HG02623 (cell line): ENCODE data around the gene THEM4.
"Not testable (repeated sequence)": the region's sequence is repeated elsewhere in the genome, so short reads cannot be mapped to it uniquely, and the experiment has no call there.

Source experiments
- ATAC-seq: cut with Tn5 transposase; IDR thresholded peaks from one replicate; pipeline ENCODE4 v1.9.1; 2021; ENCODE audit warnings: moderate library complexity; ENCODE audit not compliant: unreplicated experiment

Gene THEM4

GRCh38 chr1:151860504-151861187 is 48.7 kb downstream of the THEM4 start:
- no peak for ATAC-seq

DNA sequence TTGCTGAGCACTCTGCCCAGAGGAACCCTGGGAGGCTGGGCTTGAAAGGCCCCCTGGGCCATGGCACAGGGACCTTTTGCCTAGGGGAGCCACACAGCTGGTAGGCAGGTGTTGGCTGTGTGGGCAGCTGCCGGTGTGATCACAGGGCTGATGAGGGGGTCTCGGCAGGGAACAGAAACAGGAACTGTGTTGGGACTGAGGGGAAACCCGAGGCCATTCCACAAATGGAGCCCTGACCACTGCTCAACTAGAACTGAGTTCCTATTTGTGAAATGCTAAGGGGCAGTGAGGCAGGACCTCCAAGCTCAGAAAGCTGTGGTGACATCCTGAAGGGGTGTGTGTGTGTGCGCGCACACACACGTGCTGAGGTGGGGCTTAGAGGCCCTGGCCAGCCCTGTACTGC is 49.4 kb downstream of the THEM4 start:
- no peak for ATAC-seq

- no peak for ATAC-seq
Observed at GRCh38 chr1:151858886-151859665, 50.2 kb downstream of the THEM4 start.

- no peak for ATAC-seq
Observed at GRCh38 chr1:151858030-151858746, 51.1 kb downstream of the THEM4 start.

DNA sequence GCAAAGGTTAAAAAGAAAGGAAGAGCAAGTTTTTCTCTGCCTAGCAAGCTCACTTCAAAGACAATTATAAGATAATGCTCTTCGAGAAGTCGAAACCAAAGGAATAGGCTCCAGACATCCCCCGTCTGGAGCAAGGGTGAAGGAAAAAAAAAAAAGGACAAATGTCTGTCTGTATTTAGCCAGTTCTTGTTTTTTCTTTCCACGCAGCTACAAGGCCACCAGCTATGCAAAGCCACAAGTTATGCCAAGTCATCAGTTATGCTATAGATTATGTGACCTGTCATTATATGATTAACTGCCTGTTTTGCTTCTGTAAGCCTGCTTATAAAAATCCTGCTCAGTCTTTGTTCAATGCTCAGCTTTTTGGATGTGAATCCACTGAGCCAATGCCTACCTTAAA is 53.4 kb downstream of the THEM4 start:
- ATAC-seq: no peak

- not testable (repeated sequence) for ATAC-seq
Observed at GRCh38 chr1:151855516-151855915, 53.8 kb downstream of the THEM4 start.

GRCh38 chr1:151854658-151855057 is 54.7 kb downstream of the THEM4 start:
- ATAC-seq: no peak

DNA sequence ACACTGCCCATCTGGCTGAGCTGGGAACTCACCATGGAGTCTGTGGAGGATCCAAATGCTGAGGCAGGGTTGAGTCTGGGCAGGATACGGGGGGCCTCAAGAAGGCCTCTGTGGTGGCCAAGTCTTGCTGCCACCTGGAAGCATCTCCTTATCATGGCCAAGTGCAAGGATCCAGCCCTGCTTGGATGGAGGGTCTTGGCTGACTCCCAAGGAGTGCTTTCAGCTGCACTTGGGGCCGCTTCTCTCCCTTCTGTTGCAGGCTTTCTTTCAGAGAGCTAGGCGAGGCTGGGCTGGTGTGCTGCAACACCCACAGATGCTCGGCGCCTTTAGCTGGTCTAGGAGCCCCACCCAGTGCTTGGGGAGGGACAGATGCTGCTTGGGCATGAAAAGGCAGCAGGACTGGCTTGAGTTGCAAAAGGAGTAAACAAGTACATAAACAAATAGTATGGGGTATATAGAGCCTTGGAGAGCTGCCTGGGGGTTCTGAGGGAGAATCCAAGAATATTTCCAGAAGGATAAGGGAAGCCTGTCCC is 55.8 kb downstream of the THEM4 start, which contains the start of gene THEM5:
Gene THEM5 (minus strand): TSS at position 302 of the 533 bp plus-strand sequence. CDS start 147 bp downstream, at position 155.
- ATAC-seq: no peak

DNA sequence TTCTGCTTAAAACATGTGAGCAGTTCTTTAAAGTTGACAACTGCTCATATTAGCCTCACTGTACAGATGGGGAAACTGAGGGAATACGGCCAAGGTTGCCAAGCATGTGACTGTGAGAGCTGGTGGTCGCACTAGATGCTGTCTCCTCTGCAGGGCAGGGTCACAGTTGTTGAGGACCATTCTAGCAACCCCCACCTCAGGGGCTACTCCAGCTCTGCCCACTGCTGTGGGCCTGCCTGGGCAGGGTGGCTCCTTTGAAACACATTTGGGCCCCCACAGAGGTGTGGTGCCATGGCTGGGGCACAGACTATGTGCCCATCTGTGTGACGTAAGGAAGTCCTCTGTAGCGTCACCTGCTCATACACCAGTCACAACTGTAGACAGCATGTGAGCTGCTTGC is 56.6 kb downstream of the THEM4 start:
- no peak for ATAC-seq

GRCh38 chr1:151851886-151852285 is 57.4 kb downstream of the THEM4 start:
- ATAC-seq: no peak

DNA sequence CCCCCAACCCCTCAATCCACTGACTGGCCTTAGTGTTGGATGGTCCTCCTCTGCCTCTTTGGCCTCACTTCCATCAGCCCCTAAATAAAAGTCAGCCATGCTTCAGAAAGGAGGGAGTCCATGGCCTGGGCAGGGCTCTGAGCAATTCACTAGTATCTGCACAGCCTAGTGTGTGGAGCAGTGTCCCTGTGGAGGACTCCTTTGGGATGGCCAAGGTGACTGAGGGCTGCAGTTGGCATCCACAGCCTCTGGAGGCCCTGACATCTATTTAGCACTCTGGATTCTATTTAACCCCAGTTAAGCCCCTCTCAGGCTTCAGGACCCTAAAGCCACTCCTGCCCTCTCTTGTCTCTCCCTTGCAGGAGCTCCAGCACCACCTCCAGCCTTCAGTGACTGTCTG is 59.4 kb downstream of the THEM4 start:
- no peak for ATAC-seq

- ATAC-seq: no peak
Observed at GRCh38 chr1:151849126-151849525, 60.2 kb downstream of the THEM4 start.

GRCh38 chr1:151847867-151848596 is 61.3 kb downstream of the THEM4 start:
- ATAC-seq: no peak

- no peak for ATAC-seq
Observed at GRCh38 chr1:151846686-151847237, 62.5 kb downstream of the THEM4 start.

DNA sequence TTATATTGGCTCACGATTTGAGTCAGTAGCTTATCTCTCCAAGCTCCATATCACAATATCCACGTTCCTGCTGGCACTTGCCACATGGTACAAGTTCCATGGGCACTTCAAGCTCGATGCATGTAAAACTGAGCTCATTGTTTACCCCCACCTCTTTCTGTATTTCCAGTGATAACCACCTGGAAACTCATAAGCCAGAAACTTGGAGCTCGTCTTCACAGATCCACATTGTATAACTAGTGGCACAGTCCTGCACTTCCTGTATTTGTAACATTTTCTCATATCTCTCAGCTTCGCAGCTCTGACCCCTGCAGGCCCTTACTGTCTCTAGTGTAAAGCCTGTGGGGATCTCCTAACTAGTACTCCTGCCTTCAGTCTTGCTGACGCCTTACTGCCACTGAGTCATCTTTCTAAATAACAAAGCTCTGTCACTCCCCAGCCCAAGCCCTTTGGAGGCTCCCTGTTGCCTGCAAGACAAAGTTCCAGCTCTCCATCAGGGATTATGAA is 63.2 kb downstream of the THEM4 start:
- ATAC-seq: no peak

DNA sequence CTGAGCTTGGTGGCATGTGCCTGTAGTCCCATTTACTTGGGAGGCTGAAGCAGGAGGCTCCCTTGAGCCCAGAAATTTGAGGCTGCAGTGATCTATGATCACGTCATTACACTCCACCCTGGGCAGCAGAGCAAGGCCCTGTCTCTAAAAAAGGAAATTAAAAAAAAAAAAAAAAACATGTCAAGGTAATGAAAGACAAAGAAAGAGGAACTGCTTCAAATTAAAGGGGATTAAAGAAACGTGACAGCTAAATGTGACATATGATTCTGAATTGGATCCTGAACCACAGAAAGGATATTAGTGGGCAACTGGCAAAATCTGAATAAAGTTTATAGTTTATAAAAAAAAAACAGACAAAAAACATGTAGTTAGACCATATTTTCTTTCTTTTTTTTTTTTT is 65.9 kb downstream of the THEM4 start:
- ATAC-seq: no peak

DNA sequence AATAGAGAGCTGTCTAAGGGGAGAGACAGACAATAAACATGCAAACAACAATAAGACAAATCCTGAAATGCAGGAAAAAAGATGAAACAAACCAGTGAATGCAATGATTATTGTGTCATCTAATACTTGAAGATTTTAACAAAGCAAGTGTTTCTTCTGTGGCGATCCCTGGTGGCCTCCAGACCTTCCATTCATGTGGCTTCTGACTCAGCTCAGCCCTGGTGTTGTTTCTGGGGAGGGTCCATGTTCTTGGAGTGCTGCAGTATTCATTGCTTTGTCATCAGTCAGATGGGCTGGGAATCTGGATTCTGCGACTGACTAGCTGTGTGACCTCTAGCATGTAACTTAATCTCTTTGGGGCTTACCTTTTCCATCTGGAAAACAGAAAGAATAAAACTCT is 68.2 kb downstream of the THEM4 start:
- ATAC-seq: no peak

- no peak for ATAC-seq
Observed at GRCh38 chr1:151840421-151840820, 68.9 kb downstream of the THEM4 start.

DNA sequence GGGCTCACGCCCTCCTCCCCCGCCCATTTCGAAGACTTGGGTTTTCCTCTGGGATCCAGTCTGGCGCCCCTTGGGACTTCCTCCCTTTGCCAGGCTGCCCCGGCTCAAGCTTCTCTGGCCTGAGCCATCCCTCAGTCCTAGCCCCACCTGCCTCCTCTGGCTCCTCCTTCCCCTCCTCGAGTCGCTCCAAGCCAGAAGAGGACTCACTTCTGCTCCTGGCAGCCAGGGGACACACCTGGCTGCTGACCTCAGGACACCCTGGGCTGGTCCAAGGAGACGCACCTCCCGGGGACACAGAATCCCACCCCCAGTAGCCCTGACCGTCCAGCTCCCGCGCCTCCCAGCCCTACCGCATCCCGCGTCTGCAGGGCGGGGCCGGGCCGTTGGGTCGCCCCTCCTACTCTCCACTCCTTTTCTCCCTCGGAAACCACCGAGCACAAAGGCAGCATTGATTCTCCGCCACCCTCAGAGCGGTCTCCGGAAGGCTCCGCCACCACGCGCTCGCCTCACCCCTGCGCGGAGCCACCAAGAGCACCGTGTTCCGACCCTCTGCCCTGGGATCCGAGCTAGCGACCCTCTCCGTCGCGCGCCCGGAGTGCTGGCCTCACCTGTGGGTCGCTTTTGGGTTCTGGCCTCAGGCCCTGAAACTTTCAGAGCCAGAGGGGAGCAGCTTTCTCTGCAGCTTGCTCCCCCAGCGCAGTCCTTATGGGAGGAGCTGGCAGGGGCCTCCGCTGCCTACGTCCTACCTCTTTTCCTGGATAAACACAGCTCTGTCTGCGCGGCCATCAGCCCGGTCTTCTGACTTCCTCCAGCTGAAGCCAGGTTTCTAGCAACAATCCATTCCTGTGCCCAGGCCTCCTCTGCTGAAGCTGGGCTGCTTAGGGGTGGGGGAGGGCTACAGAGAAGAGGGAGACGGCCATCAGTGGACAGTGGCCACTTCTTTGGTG is 69.6 kb downstream of the THEM4 start, which contains the start of gene C2CD4D:
Gene C2CD4D (minus strand): TSS at position 364 of the 947 bp plus-strand sequence. CDS start 831 bp downstream, outside the sequence.
- ATAC-seq: no peak
